HG02884 (cell line): ENCODE data around the gene NGDN.
"Not testable (repeated sequence)": the region's sequence is repeated elsewhere in the genome, so short reads cannot be mapped to it uniquely, and the experiment has no call there.

ENCODE experiments used
- ATAC-seq: cut with Tn5 transposase; IDR thresholded peaks from one replicate; pipeline ENCODE4 v1.9.1; 2021; ENCODE audit warnings: mild to moderate bottlenecking, moderate library complexity; ENCODE audit not compliant: unreplicated experiment

Gene NGDN

GRCh38 chr14:23438101-23438971 lies 31.2 kb upstream of the NGDN start:
- ATAC-seq, result no peak

- ATAC-seq, result no peak
Observed at GRCh38 chr14:23439107-23439835, 30.2 kb upstream of the NGDN start.

- ATAC-seq, result no peak
Observed at GRCh38 chr14:23441076-23441475, 28.4 kb upstream of the NGDN start.

DNA sequence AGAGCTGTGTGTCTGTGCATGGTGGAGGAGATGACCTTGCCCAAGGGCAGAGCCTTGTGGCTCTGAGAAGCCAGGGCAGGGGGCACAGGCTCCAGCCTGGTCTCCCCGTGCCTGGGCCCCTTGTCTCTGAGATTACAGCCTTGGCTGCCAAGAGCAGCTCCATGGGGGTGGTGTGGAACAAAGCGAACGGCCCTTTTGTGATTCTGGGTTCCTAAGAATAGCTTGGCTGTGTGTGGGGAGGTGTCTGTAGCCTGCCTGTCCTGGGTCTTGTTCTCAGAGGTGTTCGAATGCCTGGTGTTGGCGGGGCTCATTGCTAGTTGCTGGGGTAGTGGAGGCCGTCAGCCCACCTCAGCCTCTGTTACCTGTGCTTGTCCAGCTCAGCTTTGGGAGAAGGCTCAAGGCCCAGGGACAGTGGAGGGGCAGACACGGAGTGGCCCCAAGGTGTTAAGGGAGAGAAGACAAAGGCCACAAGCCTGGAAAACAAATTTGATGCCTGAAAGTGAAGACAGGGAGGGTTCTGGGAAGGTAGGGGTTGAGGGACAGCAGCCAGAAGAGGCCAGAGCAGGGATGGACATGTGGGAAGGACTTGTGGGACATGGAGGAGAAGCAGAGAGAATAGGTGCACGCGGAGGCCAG lies 26.7 kb upstream of the NGDN start:
- ATAC-seq, result no peak

- ATAC-seq, result no peak
Observed at GRCh38 chr14:23443411-23443812, 26.1 kb upstream of the NGDN start.

GRCh38 chr14:23443881-23444280 lies 25.6 kb upstream of the NGDN start:
- no peak for ATAC-seq

- ATAC-seq, result no peak
Observed at GRCh38 chr14:23444314-23444713, 25.2 kb upstream of the NGDN start.

DNA sequence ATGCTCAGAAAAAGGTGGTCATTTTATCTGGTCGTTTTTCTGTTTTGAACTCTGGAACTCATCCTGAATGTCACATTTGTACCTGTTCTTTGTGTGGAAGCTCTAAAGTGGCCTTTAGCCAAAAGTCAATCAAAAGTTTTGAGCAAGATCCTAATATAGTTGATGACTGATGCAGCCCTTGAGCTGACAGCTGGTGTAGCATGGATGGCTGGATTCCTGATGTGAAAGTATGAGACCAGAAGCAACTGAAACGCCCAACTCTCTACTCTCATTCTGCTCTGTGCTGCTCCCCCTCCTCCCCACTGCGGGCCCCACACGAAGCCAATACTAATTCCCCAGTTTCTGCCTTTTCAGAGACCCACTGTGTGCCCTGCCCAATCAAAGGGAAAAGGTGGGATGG lies 23.7 kb upstream of the NGDN start:
- no peak for ATAC-seq

DNA sequence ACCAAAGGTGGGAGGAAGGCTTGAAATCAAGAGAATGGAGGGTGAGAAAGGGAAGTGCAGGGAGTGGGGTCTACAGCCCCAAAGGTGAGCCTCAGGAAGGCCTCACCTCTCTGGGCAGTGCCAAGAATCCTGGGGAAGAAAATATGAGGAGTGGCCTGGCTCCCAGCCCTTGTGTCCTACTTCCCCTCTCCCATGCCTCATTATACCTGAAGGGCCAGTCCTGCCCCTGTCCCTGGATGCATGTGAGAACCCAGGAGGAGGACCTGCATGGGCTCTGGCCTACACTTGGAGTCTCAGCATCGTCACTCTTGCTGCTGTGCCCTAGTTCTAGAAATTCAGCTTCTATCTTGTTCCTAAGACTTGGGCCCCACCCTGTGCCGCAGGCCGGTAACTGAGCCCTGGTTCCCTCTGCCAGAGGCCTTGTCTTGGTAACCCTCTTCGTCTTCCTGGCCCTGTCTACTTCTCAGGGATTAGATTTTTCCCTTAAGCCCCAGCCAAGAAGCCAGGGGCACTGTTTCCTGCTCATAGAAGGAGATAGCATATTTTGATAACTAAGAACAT lies 23.1 kb upstream of the NGDN start:
- no peak for ATAC-seq

DNA sequence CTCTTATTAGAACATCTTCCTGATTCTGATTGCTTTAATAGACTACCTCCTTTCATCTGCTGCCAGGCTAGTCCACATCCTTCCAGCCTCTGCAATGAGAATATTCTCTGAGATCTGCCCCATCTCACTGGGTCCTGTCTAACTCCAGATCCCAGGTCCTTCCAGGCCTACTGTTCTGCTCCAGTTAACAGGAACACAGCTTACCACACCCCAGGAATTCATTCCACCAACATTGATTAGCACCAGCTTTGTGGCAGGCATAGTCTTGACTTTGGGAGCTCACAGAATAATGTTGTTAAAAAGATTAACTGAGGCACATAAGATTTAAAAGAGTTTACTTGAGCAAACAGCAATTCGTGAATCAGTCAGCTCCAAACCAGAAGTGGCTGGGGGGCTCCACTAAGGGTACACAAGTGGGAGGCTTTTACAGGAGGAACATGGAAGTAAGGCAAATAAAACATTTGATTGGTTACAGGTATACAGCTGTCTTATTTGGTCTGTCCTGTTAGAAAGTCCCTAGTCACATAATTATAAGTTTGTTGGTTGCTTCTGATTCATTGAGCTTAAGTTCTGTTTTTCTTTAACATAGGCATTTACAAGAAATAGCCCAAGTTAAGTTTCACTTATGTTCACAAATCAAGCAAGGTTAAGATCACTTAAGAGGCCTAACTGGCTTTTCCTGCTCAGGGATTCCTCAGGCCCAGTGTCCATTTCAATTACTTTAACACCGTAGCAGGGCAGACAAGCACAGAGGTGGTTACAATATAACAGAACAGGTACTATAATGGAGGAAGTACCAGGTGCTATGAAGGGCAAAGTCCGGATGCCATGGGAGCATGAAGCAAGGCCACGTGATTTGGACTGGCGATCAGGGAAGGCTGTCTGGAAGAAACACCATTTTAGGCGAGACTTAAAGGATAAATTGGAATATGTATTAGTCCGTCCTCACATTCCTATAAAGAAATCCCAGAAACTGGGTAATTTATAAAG lies 21.8 kb upstream of the NGDN start:
- no peak for ATAC-seq

DNA sequence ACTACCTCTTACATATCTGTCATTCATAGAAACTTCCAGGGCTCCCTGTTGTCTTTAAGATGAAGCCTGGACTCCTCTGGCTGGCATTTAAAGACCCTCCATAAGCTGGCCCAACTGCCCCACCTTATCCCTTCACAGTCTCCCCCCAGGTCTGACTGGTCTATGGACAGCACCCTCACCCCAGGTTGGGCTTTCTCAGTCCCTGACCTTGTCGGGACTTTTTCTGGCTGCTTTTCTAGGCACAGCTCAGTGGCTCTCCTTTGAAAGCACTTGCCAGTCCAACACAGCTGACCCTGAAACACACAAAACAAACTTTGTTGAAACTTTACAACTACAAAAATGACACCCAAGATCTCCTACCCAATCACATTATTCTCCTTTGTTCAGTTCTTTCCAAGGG lies 20.2 kb upstream of the NGDN start:
- no peak for ATAC-seq

DNA sequence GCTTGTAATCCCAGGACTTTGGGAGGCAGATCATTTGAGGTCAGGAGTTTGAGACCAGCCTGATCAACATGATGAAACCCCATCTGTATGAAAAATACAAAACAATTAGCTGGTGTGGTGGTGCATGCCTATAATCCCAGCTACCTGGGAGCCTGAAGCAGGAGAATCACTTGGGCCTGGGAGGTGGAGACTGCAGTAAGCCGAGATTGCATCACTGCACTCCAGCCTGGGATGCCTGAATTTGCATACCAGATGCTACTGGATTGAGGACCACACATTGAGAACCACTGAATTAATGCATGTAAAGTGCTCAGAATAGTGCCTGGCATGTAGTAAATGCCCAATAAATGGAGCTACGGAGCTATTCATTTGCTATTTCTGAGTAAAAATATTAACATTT lies 19.1 kb upstream of the NGDN start:
- no peak for ATAC-seq

DNA sequence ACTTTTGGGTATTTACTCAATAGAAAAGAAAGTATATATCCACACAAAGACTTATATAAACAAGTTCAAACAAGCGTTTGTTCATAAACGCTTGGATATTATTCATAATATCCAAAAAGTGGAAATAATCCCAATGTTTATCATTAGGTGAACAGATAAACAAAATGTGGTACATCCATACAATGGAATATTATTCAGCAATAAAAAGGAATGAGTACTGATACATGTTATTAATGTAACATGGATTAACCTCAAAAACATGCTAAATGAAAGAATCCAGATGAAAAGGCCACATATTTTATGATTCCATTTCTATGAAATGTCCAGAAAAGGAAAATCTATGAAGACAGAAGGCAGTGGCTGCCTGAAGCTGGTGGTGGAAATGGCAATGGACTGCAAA lies 17.3 kb upstream of the NGDN start:
- ATAC-seq, result no peak

DNA sequence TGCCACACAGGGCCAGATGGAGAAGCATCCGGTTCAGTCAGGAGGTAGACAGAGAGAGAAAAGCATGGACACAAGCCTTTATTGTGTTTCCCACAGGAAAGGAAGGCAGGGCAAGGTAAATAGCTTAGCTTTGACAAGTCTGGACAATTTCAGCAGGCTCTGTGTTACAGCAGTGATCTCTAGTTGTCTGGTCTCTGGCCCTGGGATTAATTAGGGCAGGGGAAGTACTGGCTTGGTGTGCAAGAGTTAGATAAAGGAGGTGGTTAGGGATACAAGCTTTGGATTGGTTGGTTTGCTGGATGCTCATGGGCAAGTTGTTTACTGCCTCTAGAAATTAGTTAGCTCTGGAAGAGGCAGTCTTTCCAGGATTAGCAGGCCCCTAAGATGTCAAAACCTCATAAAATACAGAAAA lies 15.1 kb upstream of the NGDN start:
- ATAC-seq, result no peak

DNA sequence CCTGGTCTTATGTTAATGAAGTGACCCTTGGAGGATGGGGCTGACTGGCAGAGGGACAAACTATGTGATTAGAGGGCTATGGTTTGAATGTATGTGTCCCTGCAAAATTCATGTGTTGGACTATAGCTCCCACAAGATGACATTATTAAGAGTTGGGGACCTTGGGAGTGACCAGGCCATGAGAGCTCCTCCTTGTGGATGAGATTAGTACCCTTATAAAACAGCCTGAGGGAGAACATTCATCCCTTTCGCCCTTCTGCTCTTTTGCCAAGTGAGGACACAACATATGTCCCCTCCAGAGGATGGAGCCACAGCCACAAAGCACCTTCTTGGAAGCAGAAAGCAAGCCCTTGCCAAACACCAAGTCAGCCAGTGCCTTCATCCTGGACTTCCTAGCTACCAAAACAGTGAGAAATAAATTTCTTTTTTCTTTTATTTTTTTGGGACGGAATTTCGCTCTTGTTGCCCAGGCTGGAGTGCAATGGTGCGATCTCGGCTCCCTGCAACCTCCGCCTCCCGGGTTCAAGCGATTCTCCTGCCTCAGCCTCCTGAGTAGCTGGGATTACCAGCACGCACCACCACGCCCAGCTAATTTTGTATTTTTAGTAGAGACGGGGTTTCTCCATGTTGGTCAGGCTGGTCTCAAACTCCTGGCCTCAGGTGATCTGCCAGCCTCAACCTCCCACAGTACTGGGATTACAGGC lies 12.5 kb upstream of the NGDN start:
- not testable (repeated sequence) for ATAC-seq

DNA sequence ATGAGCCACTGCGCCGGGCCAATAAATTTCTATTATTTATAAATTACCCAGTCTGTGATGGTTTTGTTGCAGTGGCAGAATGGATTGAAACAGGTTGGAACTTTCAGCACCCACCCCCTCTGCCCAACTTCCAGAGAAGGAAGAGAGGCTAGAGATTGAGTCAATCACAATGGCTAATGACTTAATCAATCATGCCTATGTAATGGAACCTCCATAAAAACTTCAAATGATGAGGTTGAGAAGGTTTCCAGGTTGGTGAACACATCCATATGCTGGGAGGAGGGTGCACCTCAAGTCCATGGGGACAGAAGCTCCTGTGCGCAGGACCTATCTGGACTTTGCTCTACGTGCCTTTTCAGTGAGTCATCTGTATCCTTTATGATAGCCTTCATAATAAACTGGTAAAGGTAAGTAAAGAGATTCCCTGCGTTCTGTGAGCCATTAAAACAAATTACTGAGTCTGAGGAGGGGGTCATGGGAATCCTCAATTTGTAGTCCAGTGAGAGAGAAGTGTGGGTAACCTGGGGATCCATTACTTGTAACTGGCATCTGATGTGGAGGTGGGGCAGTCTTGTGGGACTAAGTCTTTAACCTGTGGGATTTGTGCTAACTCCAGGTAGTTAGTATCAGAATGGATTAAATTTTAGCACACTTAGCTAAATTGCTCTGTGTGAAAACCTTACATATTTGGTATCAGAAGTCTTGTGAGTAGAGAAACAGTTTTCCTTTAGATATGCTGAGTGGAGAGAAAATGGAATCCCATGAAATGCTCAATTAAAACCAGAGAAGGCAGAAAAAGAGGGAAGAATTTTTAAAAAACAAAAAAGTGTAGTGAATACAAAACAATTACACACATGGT lies 11.7 kb upstream of the NGDN start:
- no peak for ATAC-seq

GRCh38 chr14:23460960-23461359 lies 8.5 kb upstream of the NGDN start:
- ATAC-seq, result no peak

DNA sequence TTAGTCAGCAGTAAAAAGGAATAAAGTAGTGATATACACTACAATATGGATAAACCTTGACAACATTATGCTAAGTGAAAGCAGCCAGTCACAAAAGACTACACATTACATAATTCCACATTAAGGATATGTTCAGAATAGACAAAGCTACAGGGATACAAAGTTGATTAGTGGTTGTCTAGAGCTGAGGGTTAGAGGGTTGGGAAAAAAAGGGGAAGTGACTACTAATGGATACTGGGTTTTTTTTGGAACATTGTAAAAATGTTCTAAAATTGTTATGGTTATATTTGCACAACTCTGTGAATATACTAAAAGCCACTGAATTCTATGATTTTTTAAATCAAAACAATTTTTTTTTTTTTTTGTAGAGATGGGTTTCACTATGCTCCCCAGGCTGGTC lies 4.8 kb upstream of the NGDN start:
- no peak for ATAC-seq

GRCh38 chr14:23465261-23465660 lies 4.2 kb upstream of the NGDN start:
- no peak for ATAC-seq
